K562 (cell line): ENCODE measurements around the gene SFXN5. TPM values are rescaled to one million over a fixed set of nuclear protein-coding genes. Genes with fewer than 3 reads are reported as not detected.
A peak's percentile ranks its signal among the peaks of the same experiment; 100 is the strongest.

Experiments used
- CBX2 ChIP-seq: fragments of 200-600 bp; sonication (generic); IDR thresholded peaks from one replicate; pipeline ENCODE4 v1.6.1; 2012; ENCODE audit warnings: mild to moderate bottlenecking, low read length, inconsistent platforms; ENCODE audit not compliant: insufficient read depth, poor library complexity, severe bottlenecking
- E2F4 ChIP-seq: sonication (generic); formaldehyde crosslinking; IDR thresholded peaks from 2 replicates; pipeline ENCODE4 v1.8.0; 2022; ENCODE audit warnings: mild to moderate bottlenecking, low read depth, missing genetic modification reagents
- IRF9 ChIP-seq: fragments of 450-650 bp; IDR thresholded peaks from 2 replicates; pipeline ENCODE4 v1.6.1; 2016; ENCODE audit warnings: missing biosample characterization, missing genetic modification characterization
- KAT2B ChIP-seq: IDR thresholded peaks from one replicate; pipeline ENCODE4 v1.6.1; 2012; ENCODE audit warnings: low read depth, mild to moderate bottlenecking, control low read depth, inconsistent platforms, low read length, moderate library complexity
- MCM5 ChIP-seq: fragments of 450-650 bp; IDR thresholded peaks from 2 replicates; pipeline ENCODE4 v1.6.1; 2016; ENCODE audit warnings: low read depth
- RFX7 ChIP-seq: fragments of 250-450 bp; sonication (Bioruptor Pico); IDR thresholded peaks from 2 replicates; pipeline ENCODE4 v1.5.1; 2021; ENCODE audit warnings: mild to moderate bottlenecking
- ZNF224 ChIP-seq: sonication (generic); formaldehyde crosslinking; IDR thresholded peaks from 2 replicates; pipeline ENCODE4 v1.8.0; 2022; ENCODE audit warnings: mild to moderate bottlenecking, missing genetic modification reagents
- polyA plus RNA-seq, 8 experiments: library from polyadenylated mRNA; depleted of rRNA in 4 of 8; stranded (reverse) in 5 of 8; unstranded in 3 of 8; fragments of >200 nt; fragmentation: Nextera tagmentation in 2 of 8; fragmentation: Illumina TruSeq in 1 of 8; extraction: Ambion mirVana in 2 of 8; extraction: Trizol in 1 of 8; gene quantifications; 2 replicates each; pipeline versions ENCODE4 v1.2.1 to v1.2.3, GENCODE V29; 2011 to 2014; ENCODE audit warnings: inconsistent platforms in 1 of 8, missing spikeins in 1 of 8
- total RNA-seq, 7 experiments: library from RNA; depleted of rRNA in 6 of 7; stranded (reverse); fragments of >200 nt in 6 of 7; fragmentation: Illumina TruSeq in 2 of 7; extraction: Trizol in 2 of 7; gene quantifications; 2 replicates each; pipeline versions ENCODE4 v1.2.1 to v1.2.3, GENCODE V29; 2011 to 2021; ENCODE audit warnings: low replicate concordance in 1 of 7

The SFXN5 gene
- total and polyA plus RNA-seq, 9 of the 15 experiments (the other 6 are each of a cell fraction or from before 2014, with no cell fraction given), result 8.3 to 22.6 (median 16.0) TPM

GRCh38 chr2:72919414-72920317 is 151.8 kb downstream of the SFXN5 start (continued):
- TF ChIP-seq CBX2 (peak; percentile 79), IRF9 (tag) (no peak), ZNF224 (no peak), MCM5 (no peak), E2F4 (no peak), KAT2B (no peak), RFX7 (CRISPR knock-in tag) (no peak)
